ENCODE data around the gene RGS3. TPM values are rescaled to one million over a fixed set of nuclear protein-coding genes. Genes with fewer than 3 reads are reported as not detected.

RGS3 gene
- polyA plus RNA-seq, 2 of the 4 experiments (the other 2 are of a cell fraction), result 19.6 to 22.9 TPM

- ATAC-seq (no peak), DNase-seq (ENCODE audit: low read depth in 1 of 2, low spot score in 1 of 2) (no peak), FAIRE-seq (no peak)
- Histone ChIP-seq H3K27ac (no peak overlapping the region), H3K9me3 (no peaks in the 10 kb centered on the region), H3K4me2 (no peak overlapping the region), H3K4me3 (no peak overlapping the region), H3K4me1 (peaks cover 11% of the 10 kb centered on the region)
- ChIA-PET POLR2A (no interaction called here), CTCF (interaction anchor here (7.6 to 26.0 kb wide), 2 partner anchors 11 to 52 kb away, joined by 68 to 1349 read pairs; no protein-coding TSS in a partner anchor)
- no peak for TF ChIP-seq CHD2 (IDR thresholded peaks at IDR 0.05; ENCODE audit: low read length, partially characterized antibody)
- no peak for TF ChIP-seq E2F6 (IDR thresholded peaks at IDR 0.05; ENCODE audit: borderline replicate concordance, low read depth)
- no peak for TF ChIP-seq JUN (IDR thresholded peaks at IDR 0.05)
- TF ChIP-seq FOXS1 (CRISPR knock-in tag; IDR thresholded peaks at IDR 0.05), result no peak
- TF ChIP-seq EP300 (IDR thresholded peaks at IDR 0.05), result no peak
- no peak for TF ChIP-seq FOSB (CRISPR knock-in tag; IDR thresholded peaks at IDR 0.05)
- no peak for TF ChIP-seq NPAS2 (CRISPR knock-in tag; IDR thresholded peaks at IDR 0.05; ENCODE audit: borderline replicate concordance)
- no peak for TF ChIP-seq MAX (IDR thresholded peaks at IDR 0.05)
- no peak for TF ChIP-seq ATOH8 (CRISPR knock-in tag; IDR thresholded peaks at IDR 0.05; ENCODE audit: low read depth)
- TF ChIP-seq KDM1A (IDR thresholded peaks at IDR 0.05; ENCODE audit: low read depth), result no peak
- no peak for TF ChIP-seq CBX2 (IDR thresholded peaks at IDR 0.05; ENCODE audit: borderline replicate concordance, low read depth)
- no peak for TF ChIP-seq MYC (IDR thresholded peaks at IDR 0.05; ENCODE audit: borderline replicate concordance, low read length)
- no peak for TF ChIP-seq RNF2 (IDR thresholded peaks at IDR 0.05; ENCODE audit: borderline replicate concordance, low read depth)
- no peak for TF ChIP-seq HEYL (CRISPR knock-in tag; IDR thresholded peaks at IDR 0.05)
- TF ChIP-seq HES2 (IDR thresholded peaks at IDR 0.05), result no peak
- no peak for TF ChIP-seq BCL3 (IDR thresholded peaks at IDR 0.05)
- TF ChIP-seq CTCF (IDR thresholded peaks at IDR 0.05), result no peak
- TF ChIP-seq JUNB (IDR thresholded peaks at IDR 0.05), result no peak
- WGBS (ENCODE audit: missing lambda C conversion rate), result 71% methylated on average over 3 of the region's 3 CpGs
These were observed 182.4 kb downstream of the RGS3 start for GRCh38 chr9:113645978-113646253.

GRCh38 chr9:113646491-113646890 lies 183.0 kb downstream of the RGS3 start:
- TF ChIP-seq ZFP36 (IDR thresholded peaks at IDR 0.05; ENCODE audit: borderline replicate concordance, partially characterized antibody), result no peak
- no peak for TF ChIP-seq EHF (CRISPR knock-in tag; IDR thresholded peaks at IDR 0.05)
- no peak for TF ChIP-seq ZNF302 (CRISPR knock-in tag; IDR thresholded peaks at IDR 0.05)
- no peak for TF ChIP-seq HOXB5 (CRISPR knock-in tag; IDR thresholded peaks at IDR 0.05)
- TF ChIP-seq JUNB (IDR thresholded peaks at IDR 0.05), result no peak
- no peak for TF ChIP-seq PHF8 (IDR thresholded peaks at IDR 0.05; ENCODE audit: borderline replicate concordance, low read depth)
- no peak for TF ChIP-seq RAD21 (conservative IDR thresholded peaks at IDR 0.05 in 1 of 2, IDR thresholded peaks at IDR 0.05 in 1 of 2)
- no peak for TF ChIP-seq GATA3 (IDR thresholded peaks at IDR 0.05; ENCODE audit: borderline replicate concordance)
- no peak for TF ChIP-seq CHD2 (IDR thresholded peaks at IDR 0.05; ENCODE audit: low read length, partially characterized antibody)
- TF ChIP-seq ELK1 (IDR thresholded peaks at IDR 0.05; ENCODE audit: low read depth, low read length), result no peak
- no peak for TF ChIP-seq RNF2 (IDR thresholded peaks at IDR 0.05; ENCODE audit: borderline replicate concordance, low read depth)
- TF ChIP-seq HDAC2 (IDR thresholded peaks at IDR 0.05), result no peak
- no peak for TF ChIP-seq HES2 (IDR thresholded peaks at IDR 0.05)
- no peak for TF ChIP-seq EHMT2 (IDR thresholded peaks at IDR 0.05; ENCODE audit: low read depth)
- Histone ChIP-seq H3K9me3 (no peaks in the 10 kb centered on the region), H3K4me3 (no peak overlapping the region), H3K27ac (no peak overlapping the region), H3K4me1 (peaks cover 14% of the 10 kb centered on the region), H3K4me2 (no peak overlapping the region)
- ChIA-PET CTCF (interaction anchor here (0.9 to 26.0 kb wide), 3 partner anchors 11 to 200 kb away, joined by 3 to 1349 read pairs (median 68); no protein-coding TSS in a partner anchor), POLR2A (no interaction called here)
- DNase-seq (ENCODE audit: low read depth in 1 of 2, low spot score in 1 of 2) (no peak), FAIRE-seq (no peak), ATAC-seq (no peak)
- 68% methylated on average over 7 of the region's 7 CpGs for WGBS (ENCODE audit: missing lambda C conversion rate)

Measured in A549 (cell line).